ENCODE results near the gene TESMIN.

TESMIN gene

DNA sequence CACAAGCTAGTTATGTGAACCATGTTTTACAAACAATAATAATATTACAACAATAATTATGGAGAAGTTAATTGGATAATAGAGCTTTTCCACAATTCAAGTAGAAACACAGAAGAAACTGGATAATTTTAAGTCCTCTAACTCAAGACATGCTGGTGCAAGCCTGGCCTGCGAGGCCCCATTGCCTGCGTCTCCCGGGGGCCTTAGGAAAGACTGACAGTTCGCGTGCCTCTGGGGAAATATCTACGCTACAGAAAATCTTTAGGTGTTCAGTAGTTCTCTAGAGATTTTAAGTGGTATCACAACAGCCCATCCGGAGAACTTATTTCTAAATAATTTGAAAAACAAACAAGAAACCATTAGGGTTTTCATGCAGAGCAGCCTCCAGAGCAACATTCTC, 43.8 kb downstream of the TESMIN start:
- DNase-seq, result no peak

GRCh38 chr11:68704887-68705286, 46.4 kb downstream of the TESMIN start:
- no peak for DNase-seq

DNA sequence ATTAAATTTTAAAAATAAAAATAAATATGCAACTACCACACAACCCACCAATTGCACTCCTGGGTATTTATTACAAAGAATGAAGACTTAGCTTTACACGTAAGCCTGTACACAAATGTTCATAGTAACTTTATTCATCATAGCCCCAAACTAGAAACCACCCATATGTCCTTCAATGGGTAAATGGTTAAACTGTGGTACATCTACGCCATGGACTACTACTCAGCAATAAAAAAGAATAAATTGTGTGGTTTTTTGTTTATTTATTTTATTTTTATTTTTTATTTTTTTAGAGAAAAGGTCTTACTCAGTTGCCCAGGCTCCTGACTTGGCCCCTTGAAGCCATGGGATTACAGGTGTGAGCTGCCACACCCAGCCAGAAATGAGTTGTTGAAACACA, 52.3 kb downstream of the TESMIN start:
- DNase-seq, result no peak

DNA sequence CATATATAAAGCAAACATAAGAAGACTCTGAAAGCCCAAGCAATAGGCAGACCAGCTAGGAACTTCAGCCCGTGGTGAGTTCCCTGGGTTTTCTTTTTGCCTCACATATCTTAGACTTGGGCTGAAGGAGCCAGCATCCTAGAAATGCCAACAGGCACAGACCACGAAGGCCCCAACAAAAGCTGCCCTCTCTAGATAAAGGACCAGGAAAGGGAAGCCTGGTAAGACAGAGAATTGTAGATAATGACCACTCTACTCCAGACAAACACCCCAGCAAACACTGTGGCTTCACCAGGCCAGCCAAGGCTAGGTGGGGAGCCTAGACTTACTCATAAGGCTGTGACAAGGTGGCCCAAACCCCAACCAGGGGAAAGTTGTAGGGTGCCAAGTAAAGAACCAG, 55.8 kb downstream of the TESMIN start:
- no peak for DNase-seq

DNA sequence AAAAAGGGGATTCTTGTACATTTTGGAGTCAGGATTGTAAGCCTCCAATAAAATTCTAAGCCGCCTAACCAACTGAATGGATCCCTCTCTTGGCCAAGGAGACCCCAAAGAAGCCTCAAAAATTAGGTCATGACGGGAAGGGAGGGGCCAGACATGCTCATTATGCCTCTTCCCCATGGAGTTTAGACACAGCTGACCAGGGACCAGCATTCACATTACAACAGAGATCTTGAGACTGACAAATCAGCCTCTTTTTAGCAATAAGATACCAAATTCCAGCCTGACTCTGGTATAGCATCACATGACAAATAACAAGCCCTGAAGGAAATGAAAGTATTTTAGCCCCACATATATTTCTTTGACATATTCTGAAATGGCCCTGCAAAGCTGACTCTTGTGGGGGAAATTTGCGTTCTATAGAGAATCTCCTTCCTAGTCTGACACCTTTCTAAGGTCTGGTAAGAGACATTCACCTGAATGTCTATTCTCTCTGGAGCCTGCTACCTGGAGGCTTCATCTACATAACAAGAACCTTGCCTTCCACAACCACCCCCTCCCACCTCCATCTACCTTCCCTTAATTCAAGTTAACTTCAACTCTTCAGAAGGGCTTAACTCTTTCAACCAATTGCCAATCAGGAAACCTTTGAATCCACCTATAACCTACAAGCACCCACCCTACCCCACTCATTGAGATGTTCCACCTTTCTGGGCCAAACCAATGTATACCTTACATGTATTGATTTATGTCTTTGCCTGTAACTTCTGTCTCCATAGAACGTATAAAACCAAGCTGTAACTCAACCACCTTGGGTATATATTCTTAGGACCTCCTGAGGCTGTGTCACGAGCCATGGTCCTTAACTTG, 56.7 kb downstream of the TESMIN start:
- DNase-seq, result no peak

DNA sequence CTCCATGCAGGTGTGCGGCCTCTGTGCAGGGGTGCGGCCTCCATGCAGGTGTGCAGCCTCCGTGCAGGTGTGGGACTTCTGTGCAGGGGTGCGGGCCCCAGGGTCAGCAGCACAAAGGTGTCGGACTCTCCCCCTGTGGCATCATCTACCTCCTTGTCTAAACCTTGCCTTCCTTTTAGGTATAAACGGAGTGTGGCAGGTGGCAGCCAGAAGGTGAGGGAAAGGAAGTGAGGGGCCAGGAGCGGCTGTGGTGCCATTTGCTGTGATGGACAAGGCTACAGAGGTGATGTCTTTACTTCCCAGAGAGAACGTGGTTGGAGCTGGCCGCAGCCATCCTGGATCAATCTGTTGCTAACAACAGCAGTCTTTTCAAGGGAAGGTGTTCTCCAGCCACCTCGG, 57.8 kb downstream of the TESMIN start:
- no peak for DNase-seq

GRCh38 chr11:68692871-68693483, 58.3 kb downstream of the TESMIN start:
- DNase-seq, result no peak

DNA sequence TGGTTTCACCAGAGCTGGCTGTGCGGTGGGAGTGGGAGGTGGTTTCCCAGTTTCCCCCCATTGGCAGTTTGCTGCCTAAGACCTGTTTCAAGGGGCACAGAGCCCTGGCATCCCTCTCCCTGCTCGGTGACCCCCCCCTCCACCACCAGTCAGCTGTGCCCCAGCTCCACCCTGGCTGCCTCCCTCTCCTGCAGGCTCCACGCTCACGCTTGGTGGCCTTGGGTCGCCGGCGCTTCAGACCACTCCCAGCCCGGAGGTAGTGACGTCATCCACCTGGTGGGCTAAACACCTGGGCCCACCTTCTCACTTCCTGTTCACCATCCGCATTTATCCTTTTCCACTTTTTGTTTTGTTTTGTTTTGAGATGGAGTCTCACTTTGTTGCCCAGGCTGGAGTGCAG, 59.2 kb downstream of the TESMIN start:
- DNase-seq, result no peak

GRCh38 chr11:68691402-68691784, 59.9 kb downstream of the TESMIN start:
- no peak for DNase-seq

DNA sequence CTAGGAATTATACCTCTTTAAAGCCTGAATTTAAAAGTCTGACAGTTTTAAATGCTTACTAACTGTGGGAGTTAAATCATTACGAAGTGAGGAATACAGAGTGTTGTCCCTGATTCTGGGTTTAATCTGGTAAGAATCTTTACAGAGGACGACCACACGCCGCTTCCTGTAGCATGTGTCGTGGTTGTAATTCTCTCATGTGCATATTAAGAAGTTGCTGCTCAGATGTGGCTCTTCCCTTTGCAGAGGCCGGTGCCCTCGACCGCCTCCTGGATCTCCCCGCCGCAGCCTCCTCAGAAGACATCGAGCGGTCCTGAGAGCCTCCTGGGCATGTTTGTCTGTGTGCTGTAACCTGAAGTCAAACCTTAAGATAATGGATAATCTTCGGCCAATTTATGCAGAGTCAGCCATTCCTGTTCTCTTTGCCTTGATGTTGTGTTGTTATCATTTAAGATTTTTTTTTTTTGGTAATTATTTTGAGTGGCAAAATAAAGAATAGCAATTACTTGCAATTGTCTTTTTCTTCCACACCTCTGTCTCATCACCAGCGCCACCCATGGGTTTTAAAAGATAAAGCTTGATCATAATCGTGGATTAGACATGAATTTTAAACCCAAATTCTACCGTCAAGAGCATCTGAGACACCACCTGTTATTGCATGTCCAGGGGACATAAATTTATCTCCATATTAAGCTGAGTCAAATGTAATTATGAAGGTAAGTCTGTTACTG, 60.5 kb downstream of the TESMIN start:
- DNase-seq, result no peak

- DNase-seq, result no peak
Observed at GRCh38 chr11:68689737-68690625, 61.3 kb downstream of the TESMIN start.

DNA sequence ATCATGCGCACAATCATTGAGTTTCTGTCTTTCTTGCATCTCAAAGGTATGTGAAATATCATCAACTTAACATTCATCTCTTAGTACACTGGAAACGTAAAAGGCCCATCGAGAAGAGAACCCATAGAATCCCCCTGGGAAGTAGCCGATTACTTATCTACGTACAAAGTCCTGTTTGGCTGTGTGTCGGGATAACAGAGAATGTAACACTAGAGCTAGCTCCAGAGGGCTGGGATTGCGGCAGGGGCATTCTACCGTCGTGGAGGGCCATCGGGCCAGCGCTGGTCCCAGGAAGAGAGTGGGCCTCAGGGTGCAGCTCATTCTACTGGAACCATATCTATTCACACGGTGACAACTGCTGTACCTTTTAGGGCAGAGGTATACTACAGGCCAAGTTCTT, 62.4 kb downstream of the TESMIN start:
- no peak for DNase-seq

DNA sequence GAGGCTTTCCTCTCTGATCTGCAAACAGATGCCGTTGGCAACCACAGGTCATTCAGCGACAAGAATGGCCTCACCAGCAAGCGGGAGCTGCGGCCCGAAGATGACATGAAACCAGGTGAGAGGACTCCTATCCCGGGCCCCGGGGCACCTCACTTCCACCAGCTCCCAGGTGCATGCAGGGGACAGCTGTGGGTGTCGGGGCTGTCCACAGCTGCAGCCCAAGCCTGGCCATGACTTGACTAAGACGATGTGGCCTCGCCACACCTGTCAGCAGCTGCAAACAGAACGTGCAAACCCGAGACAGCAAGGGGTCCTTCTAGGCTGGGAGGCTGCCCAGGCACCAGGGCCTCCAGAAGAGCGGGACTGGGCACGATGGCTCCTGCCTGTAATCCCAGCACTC, 63.3 kb downstream of the TESMIN start:
- DNase-seq, result no peak

DNA sequence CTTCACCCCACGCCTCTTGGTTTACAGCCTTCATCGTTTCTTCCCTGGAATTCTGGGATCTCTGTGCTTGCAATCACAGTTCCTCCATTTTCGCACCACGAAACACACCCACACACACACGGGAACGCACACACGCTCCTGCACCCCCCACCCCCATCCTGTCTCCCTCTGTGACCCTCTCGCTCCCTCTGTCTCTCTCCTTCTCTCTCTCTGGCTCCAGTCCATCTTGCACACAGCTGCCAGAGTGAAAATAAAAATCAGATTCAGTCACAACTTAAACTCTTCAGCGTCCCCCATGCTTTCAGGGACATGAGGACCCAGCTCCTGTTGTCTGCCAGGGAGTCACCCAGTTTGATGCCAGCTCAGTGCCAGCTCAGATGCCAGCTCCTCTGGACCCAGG, 64.0 kb downstream of the TESMIN start:
- DNase-seq, result no peak

DNA sequence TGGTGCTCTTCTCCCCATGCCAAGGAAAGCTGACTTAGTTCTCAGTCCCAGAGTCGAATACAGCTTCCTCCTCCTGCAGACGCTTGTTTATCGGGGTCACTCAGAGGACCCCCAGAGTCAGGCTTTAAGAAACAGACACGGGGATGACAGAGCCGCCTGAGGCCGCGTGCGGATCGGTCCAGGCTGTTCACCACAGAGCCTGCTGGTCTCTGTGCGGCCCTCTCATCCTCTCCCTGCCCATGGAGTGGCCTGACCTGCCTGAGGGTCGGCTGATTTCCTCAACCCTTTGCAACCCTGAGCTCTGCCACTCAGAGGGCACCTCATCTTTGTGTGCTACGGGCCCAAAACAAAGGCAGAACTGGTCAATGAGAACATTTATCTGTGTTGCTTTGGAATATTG, 64.8 kb downstream of the TESMIN start:
- no peak for DNase-seq

GRCh38 chr11:68685656-68686380, 65.5 kb downstream of the TESMIN start:
- no peak for DNase-seq

DNA sequence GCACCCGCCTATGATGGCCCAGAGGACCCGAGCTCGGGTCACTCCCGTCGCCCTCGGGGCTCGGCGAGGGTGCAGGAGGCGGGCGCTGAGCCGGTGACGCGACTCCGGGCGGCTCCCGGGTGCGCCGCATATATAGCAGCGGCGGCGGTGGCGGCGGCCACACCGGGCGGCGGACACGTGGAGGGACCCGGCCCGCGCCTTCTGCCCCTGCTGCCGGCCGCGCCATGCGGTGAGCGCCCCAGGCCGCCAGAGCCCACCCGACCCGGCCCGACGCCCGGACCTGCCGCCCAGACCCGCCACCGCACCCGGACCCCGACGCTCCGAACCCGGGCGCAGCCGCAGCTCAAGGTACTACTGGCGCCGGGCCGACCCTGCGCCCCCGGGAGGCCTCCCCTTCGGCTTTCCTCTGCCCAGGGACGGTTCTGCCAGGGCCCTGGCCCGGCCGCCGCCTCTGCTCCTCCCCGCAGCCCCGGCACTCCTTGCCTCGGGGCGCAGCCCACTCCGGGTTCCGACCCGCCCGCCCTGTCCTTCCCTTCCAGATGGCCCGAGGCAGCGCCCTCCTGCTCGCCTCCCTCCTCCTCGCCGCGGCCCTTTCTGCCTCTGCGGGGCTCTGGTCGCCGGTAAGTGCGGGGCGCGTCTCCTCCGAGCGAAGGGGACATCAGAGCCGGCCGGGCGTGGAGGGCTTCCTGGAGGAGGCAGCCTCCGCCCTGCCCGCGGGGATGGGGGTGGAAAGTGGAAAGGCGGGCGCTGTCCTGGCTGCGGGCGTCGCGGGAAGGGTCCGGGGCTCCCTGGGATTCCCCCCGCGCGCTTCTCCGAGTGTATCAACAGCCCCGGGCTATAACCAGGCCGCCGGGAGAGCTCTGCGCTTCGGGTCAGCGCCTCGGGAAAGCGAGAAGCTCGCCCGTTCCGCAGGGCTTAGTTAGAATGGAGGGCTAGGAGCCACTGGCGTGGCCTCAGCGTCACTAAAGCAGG, 66.6 kb downstream of the TESMIN start, which contains the start of gene GAL:
GAL (plus strand) TSS at position 160 of the 972 bp plus-strand sequence; CDS start at position 540, 380 bp downstream.
- no peak for DNase-seq

- no peak for DNase-seq
Observed at GRCh38 chr11:68683536-68684384, 67.6 kb downstream of the TESMIN start.

DNA sequence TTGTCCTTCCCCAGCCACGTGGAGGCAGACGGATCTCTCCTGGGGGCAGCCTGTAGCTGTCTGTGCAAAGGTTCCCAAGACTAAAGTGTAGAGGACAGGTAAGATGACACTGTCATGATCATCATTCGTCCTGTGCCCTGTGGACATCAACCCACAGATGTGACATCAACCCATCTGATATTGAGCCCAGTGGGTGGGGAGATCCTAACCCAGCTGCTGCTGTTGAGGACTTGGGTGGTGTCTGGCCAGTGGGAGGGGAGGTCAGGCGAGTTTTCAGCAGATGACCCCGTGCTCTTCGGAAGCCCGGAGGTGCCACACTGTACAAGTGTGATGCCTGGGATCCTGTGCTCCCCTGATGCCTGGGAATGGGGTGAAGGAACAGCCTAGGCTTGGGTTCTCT, 68.2 kb downstream of the TESMIN start:
- no peak for DNase-seq

- no peak for DNase-seq
Observed at GRCh38 chr11:68682531-68682961, 68.8 kb downstream of the TESMIN start.

All from EL (cell line).